Measurements from ENCODE around the gene KLHDC7B.

DNA sequence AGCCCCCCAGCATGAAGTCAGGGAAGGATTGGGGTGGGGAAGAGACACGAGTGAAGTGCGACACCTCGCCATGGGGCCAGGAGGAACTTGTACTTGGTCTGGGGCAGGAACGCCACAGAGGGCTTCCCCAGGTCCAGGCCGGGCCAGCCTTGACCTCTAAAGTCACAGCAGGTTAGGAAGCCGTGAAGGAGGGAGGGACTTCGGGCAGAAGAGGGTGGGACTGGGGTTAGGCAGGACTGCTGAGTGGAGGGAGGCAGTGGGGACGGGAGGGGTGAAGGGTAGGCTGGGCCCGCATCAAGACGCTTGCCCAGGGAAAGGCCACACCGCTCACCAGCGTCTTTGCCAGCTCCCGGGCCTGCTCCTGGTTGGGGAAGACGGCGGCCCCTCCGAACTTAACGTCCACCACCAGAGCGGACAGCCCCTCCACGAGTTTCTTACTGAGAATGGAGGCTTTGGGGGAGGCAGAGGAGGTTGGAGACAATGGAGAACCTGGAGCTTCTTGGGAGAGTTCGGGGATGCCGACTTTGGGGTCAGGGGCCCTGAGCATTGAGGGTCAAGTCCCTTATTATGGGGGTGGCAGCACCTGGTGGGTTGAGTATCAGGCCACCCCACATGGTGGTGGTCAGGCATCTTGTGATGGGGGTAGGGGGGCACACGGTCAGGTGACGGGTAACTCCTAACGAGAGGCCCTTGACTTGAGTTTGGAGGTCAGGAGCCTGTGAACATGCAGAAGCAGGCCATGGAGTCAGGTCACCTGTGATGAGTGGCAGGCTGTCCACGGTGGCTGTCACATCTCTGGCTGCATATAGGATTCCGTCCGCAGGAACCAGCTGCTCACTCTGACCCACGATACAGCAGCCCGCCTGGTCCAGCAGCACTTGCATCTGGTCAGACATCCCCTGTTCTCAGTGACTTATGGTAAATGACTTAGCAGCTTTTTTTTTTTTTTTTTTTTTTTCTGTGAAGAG lies 18.6 kb upstream of the KLHDC7B start:
- TF ChIP-seq EP300 (IDR thresholded peaks at IDR 0.05) (no peak), POLR2A (IDR thresholded peaks at IDR 0.05) (no peak)

Measured in tibial nerve (tissue), 3 donors.